ENCODE data around the gene TMEFF2.

- no peak for TF ChIP-seq CTCF (IDR thresholded peaks at IDR 0.05; ENCODE audit: insufficient read depth, low read length, poor library complexity, severe bottlenecking)
- no peak for TF ChIP-seq EZH2phosphoT487 (conservative IDR thresholded peaks at IDR 0.05; ENCODE audit: low read length)
Observed at GRCh38 chr2:191985740-191986139, 209.0 kb downstream of the TMEFF2 start.

All from SU-DHL-6 (cell line).